Smooth muscle cell (in vitro differentiated cells): ENCODE results near the gene CEP68. TPM values are rescaled to one million over a fixed set of nuclear protein-coding genes. Genes with fewer than 3 reads are reported as not detected.

Experiments
- DNase-seq: peaks from one replicate; lab custom pipeline; 2025; ENCODE audit not compliant: unreplicated experiment; lab: John Stamatoyannopoulos, UW
- H2AFZ ChIP-seq: fragments of 200-600 bp; sonication (generic); 2 replicates; pipeline ENCODE4 v1.6.0; 2016; ENCODE audit warnings: antibody characterized with exemption, low read depth, mild to moderate bottlenecking
- H3F3A ChIP-seq: fragments of 200-600 bp; sonication (generic); 2 replicates; pipeline ENCODE4 v1.6.0; 2017; ENCODE audit warnings: antibody characterized with exemption, low read depth
- H3K27ac ChIP-seq: fragments of 200-600 bp; sonication (generic); 2 replicates; pipeline ENCODE4 v1.5.1; 2016; ENCODE audit warnings: low read depth, mild to moderate bottlenecking
- H3K27me3 ChIP-seq: fragments of 200-600 bp; sonication (generic); 2 replicates; pipeline ENCODE4 v1.6.1; 2016; ENCODE audit warnings: low read depth, mild to moderate bottlenecking
- H3K36me3 ChIP-seq: fragments of 200-600 bp; sonication (generic); 2 replicates; pipeline ENCODE4 v1.5.1; 2016; ENCODE audit warnings: low read depth
- H3K4me1 ChIP-seq: fragments of 200-600 bp; sonication (generic); 2 replicates; pipeline ENCODE4 v1.5.1; 2016; ENCODE audit warnings: low read depth
- H3K4me2 ChIP-seq: fragments of 200-600 bp; sonication (generic); 2 replicates; pipeline ENCODE4 v1.6.0; 2016; ENCODE audit warnings: mild to moderate bottlenecking
- H3K4me3 ChIP-seq: fragments of 200-600 bp; sonication (generic); 2 replicates; pipeline ENCODE4 v1.5.1; 2016; ENCODE audit warnings: mild to moderate bottlenecking
- H3K79me2 ChIP-seq: fragments of 200-600 bp; sonication (generic); 2 replicates; pipeline ENCODE4 v1.6.0; 2016; ENCODE audit warnings: low read depth, mild to moderate bottlenecking
- H3K9ac ChIP-seq: fragments of 200-600 bp; sonication (generic); 2 replicates; pipeline ENCODE4 v1.6.0; 2016; ENCODE audit warnings: low read depth
- H3K9me3 ChIP-seq: fragments of 200-600 bp; sonication (generic); replicated peaks from 2 replicates; pipeline ENCODE4 v1.5.1; 2016; ENCODE audit warnings: low read depth
- H4K20me1 ChIP-seq: fragments of 200-600 bp; sonication (generic); 2 replicates; pipeline ENCODE4 v1.6.0; 2016; ENCODE audit warnings: low read depth
- WGBS: methylation state at CpG from one replicate; pipeline ENCODE4 v1.1.7; 2016; ENCODE audit warnings: low lambda C conversion rate; 5-methylcytosine and 5-hydroxymethylcytosine counted together
- polyA plus RNA-seq: library from polyadenylated mRNA; unstranded; fragments of >200 nt; fragmentation: Nextera tagmentation; extraction: Ambion mirVana; gene quantifications from 2 replicates; pipeline ENCODE4 v1.2.1, GENCODE V29; 2016
- total RNA-seq: library from RNA; depleted of rRNA; stranded (reverse); fragments of >200 nt; gene quantifications from 2 replicates; pipeline ENCODE4 v1.2.3, GENCODE V29; 2014
- TF ChIP-seq, protein P1 (sequence below): fragments of 200-600 bp; sonication (generic); IDR thresholded peaks from 2 replicates; pipeline ENCODE4 v1.5.1; 2017; ENCODE audit warnings: borderline replicate concordance, mild to moderate bottlenecking, antibody characterized with exemption; ENCODE audit not compliant: insufficient read depth, poor library complexity, severe bottlenecking

Gene CEP68
- total and polyA plus RNA-seq, 2 experiments from 2014 or later, result 3.2 to 12.8 TPM

DNA sequence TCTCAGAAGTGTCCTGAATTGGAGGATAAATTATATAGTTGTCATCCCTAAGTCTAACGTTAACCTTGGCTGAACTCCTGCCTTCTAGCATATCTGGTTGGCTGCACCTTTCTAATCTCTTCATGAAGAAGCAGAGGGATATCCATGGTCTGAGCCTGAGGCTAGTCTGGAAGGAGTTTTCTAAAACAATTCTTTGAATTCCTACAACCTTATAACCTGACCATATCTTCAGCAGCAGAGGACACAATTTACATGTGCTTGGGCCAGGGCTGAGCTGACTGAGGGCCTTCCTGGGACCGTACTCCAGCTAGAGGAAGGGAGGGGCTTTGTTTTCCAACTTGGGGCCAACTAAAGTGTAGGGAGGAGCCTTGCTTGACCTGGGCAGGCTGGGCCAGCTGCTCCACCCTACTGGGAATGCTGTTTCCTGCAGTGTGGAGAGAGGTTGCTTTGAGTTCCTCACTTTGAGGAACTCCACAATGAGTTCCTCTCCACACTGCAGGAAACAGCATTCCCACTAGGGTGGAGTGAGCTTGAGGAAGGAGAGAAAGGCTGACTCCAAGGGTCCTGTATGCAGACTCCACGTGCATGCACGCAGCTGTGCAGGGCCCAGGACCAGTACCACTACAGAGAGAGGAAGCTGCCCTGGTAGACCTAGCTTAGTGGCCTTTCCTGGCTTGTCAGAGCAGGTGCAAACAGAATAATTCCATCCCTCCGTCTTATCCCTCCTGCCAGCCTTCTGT is 19.6 kb downstream of the CEP68 start:
- TF ChIP-seq, protein P1, sequence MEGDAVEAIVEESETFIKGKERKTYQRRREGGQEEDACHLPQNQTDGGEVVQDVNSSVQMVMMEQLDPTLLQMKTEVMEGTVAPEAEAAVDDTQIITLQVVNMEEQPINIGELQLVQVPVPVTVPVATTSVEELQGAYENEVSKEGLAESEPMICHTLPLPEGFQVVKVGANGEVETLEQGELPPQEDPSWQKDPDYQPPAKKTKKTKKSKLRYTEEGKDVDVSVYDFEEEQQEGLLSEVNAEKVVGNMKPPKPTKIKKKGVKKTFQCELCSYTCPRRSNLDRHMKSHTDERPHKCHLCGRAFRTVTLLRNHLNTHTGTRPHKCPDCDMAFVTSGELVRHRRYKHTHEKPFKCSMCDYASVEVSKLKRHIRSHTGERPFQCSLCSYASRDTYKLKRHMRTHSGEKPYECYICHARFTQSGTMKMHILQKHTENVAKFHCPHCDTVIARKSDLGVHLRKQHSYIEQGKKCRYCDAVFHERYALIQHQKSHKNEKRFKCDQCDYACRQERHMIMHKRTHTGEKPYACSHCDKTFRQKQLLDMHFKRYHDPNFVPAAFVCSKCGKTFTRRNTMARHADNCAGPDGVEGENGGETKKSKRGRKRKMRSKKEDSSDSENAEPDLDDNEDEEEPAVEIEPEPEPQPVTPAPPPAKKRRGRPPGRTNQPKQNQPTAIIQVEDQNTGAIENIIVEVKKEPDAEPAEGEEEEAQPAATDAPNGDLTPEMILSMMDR, result no peak
- H3K79me2 ChIP-seq, result peaks cover 5% of the 10 kb centered on the region
- H2AFZ ChIP-seq, result no peak overlapping the region
- H3K27me3 ChIP-seq, result no peaks in the 10 kb centered on the region
- no peak overlapping the region for H3K9ac ChIP-seq
- H4K20me1 ChIP-seq, result peaks cover 76% of the 10 kb centered on the region
- 72% methylated on average over 5 of the region's 5 CpGs for WGBS
- no peak for DNase-seq
- no peak overlapping the region for H3K4me3 ChIP-seq
- H3K27ac ChIP-seq, result peak overlapping the region; percentile 25
- peaks cover 26% of the 10 kb centered on the region for H3F3A ChIP-seq
- no peaks in the 10 kb centered on the region for H3K9me3 ChIP-seq
- H3K36me3 ChIP-seq, result no peaks in the 10 kb centered on the region
- no peak overlapping the region for H3K4me2 ChIP-seq
- peaks cover 3% of the 10 kb centered on the region for H3K4me1 ChIP-seq

- DNase-seq, result no peak
- 29% methylated on average over 7 of the region's 7 CpGs for WGBS
- Histone ChIP-seq H3K4me2 (peak overlapping the region; percentile 60), H3K4me1 (peaks cover 3% of the 10 kb centered on the region), H3K27ac (peak overlapping the region; percentile 25), H3K27me3 (no peaks in the 10 kb centered on the region), H3K79me2 (peaks cover 5% of the 10 kb centered on the region), H3F3A (peaks cover 21% of the 10 kb centered on the region), H4K20me1 (peaks cover 76% of the 10 kb centered on the region), H3K36me3 (no peaks in the 10 kb centered on the region), H3K4me3 (no peak overlapping the region), H2AFZ (no peak overlapping the region), H3K9me3 (no peaks in the 10 kb centered on the region), H3K9ac (no peak overlapping the region)
- TF ChIP-seq, protein P1, result no peak
These were observed 20.1 kb downstream of the CEP68 start for GRCh38 chr2:65076345-65076710.

GRCh38 chr2:65077898-65078297 is 21.7 kb downstream of the CEP68 start:
- Histone ChIP-seq H3K79me2 (peaks cover 5% of the 10 kb centered on the region), H4K20me1 (peaks cover 90% of the 10 kb centered on the region)
- TF ChIP-seq, protein P1, result no peak

GRCh38 chr2:65079017-65079416 is 22.8 kb downstream of the CEP68 start:
- peaks cover 3% of the 10 kb centered on the region for H3K4me1 ChIP-seq
- H3K9ac ChIP-seq, result no peak overlapping the region
- H3K27me3 ChIP-seq, result no peaks in the 10 kb centered on the region
- peaks cover 5% of the 10 kb centered on the region for H3K79me2 ChIP-seq
- WGBS, result 95% methylated on average over 6 of the region's 6 CpGs
- H4K20me1 ChIP-seq, result peaks cover 99% of the 10 kb centered on the region
- no peak overlapping the region for H3K4me3 ChIP-seq
- H3F3A ChIP-seq, result peaks cover 37% of the 10 kb centered on the region
- no peak overlapping the region for H3K4me2 ChIP-seq
- H2AFZ ChIP-seq, result no peak overlapping the region
- TF ChIP-seq, protein P1, result no peak
- H3K9me3 ChIP-seq, result no peaks in the 10 kb centered on the region
- H3K27ac ChIP-seq, result no peak overlapping the region
- peaks cover 4% of the 10 kb centered on the region for H3K36me3 ChIP-seq
- no peak for DNase-seq

More at GRCh38 chr2:65077898-65078297, 21.7 kb downstream of the CEP68 start:
- WGBS, result 97% methylated on average over 7 of the region's 7 CpGs
- peaks cover 27% of the 10 kb centered on the region for H3F3A ChIP-seq
- H2AFZ ChIP-seq, result no peak overlapping the region
- no peak overlapping the region for H3K27ac ChIP-seq
- no peak overlapping the region for H3K4me3 ChIP-seq
- peaks cover 3% of the 10 kb centered on the region for H3K4me1 ChIP-seq
- no peak overlapping the region for H3K9ac ChIP-seq
- no peak overlapping the region for H3K4me2 ChIP-seq
- no peaks in the 10 kb centered on the region for H3K9me3 ChIP-seq
- H3K27me3 ChIP-seq, result no peaks in the 10 kb centered on the region
- DNase-seq, result no peak
- no peaks in the 10 kb centered on the region for H3K36me3 ChIP-seq
